HCT116 (cell line): ENCODE data around the gene TEKT2. TPM values are rescaled to one million over a fixed set of nuclear protein-coding genes. Genes with fewer than 3 reads are reported as not detected.
A peak's percentile ranks its signal among the peaks of the same experiment; 100 is the strongest.

Source experiments
- ATAC-seq: fragments of 200-7000 bp; cut with Tn5 transposase; 2 replicates; pipeline ENCODE4 v1.9.1; 2020; ENCODE audit warnings: mild to moderate bottlenecking, moderate library complexity
- BruUV-seq: library from RNA; stranded (reverse); fragments of 400-500 nt; replicated peaks from 2 replicates; lab custom pipeline; 2021; lab: Mats Ljungman, UMichigan
- CTCF ChIA-PET: fragments of 300-600 bp; sonication (Branson Sonifier 250); formaldehyde crosslinking; loops from one replicate; lab custom pipeline; 2021; ENCODE audit warnings: antibody characterized with exemption; lab: Charles Lee
- POLR2A ChIA-PET: fragments of 300-600, 350-600 bp; sonication (Branson Sonifier 250); formaldehyde crosslinking; loops from one replicate; lab custom pipeline; 2021; ENCODE audit warnings: antibody characterized with exemption; lab: Charles Lee
- RAD21 ChIA-PET, 2 experiments: fragments of 300-600 bp; sonication (Branson Sonifier 250); formaldehyde crosslinking; loops; one replicate each; lab custom pipeline; 2023; ENCODE audit warnings: low total read pairs in 2 of 2; ENCODE audit not compliant: uncharacterized antibody in 2 of 2, unreplicated experiment in 2 of 2, low non-redundant PET in 1 of 2; lab: Charles Lee
- DNase-seq: peaks from one replicate; pipeline ENCODE4 v3.0.0-alpha.2; 2010; ENCODE audit warnings: low read depth, low spot score
- H2AFZ ChIP-seq: fragments of 200-600 bp; shearing (Covaris generic), sonication (generic); 2 replicates; pipeline ENCODE4 v1.6.1; 2017; ENCODE audit warnings: low read depth, mixed run types, mixed read lengths, antibody characterized with exemption, low read length; ENCODE audit not compliant: poor library complexity, severe bottlenecking
- H3K27ac ChIP-seq: 2 replicates; pipeline ENCODE4 v1.5.1; 2012; ENCODE audit warnings: low read depth, low read length
- H3K27me3 ChIP-seq: fragments of 200-600 bp; sonication (generic); 2 replicates; pipeline ENCODE4 v1.6.1; 2016; ENCODE audit warnings: mixed run types, low read length, mixed read lengths; ENCODE audit not compliant: insufficient read depth
- H3K36me3 ChIP-seq, 2 experiments: fragments of 200-500 bp in 1 of 2; fragments of 200-600 bp in 1 of 2; sonication (Bioruptor generic) in 1 of 2; sonication (generic) in 1 of 2; 2 replicates each; pipeline versions ENCODE4 v1.5.1 to v1.6.1; 2014 to 2016; ENCODE audit warnings: low read length in 2 of 2, inconsistent platforms in 1 of 2, mixed read lengths in 1 of 2, mixed run types in 1 of 2; ENCODE audit not compliant: insufficient read depth in 2 of 2, control insufficient read depth in 1 of 2
- H3K4me1 ChIP-seq, 2 experiments: fragments of 200-600 bp in 1 of 2; sonication (generic) in 1 of 2; 2 replicates each; pipeline versions ENCODE4 v1.5.1 to v1.6.1; 2012 to 2017; ENCODE audit warnings: low read length in 2 of 2, inconsistent platforms in 1 of 2, mild to moderate bottlenecking in 1 of 2, mixed read lengths in 1 of 2, mixed run types in 1 of 2, moderate library complexity in 1 of 2; ENCODE audit not compliant: insufficient read depth in 2 of 2, control insufficient read depth in 1 of 2
- H3K4me2 ChIP-seq: fragments of 200-600 bp; sonication (generic); 2 replicates; pipeline ENCODE4 v1.6.1; 2017; ENCODE audit warnings: mixed run types, low read length, mixed read lengths
- H3K4me3 ChIP-seq, 2 experiments: fragments of 200-600 bp in 1 of 2; sonication (generic) in 1 of 2; replicated peaks in 1 of 2; 2 replicates each; pipeline ENCODE4 v1.5.1; 2011 to 2016; ENCODE audit warnings: low read length in 2 of 2, control low read depth in 1 of 2, low read depth in 1 of 2, mild to moderate bottlenecking in 1 of 2, mixed read lengths in 1 of 2, mixed run types in 1 of 2
- H3K79me2 ChIP-seq: fragments of 200-600 bp; sonication (generic); 2 replicates; pipeline ENCODE4 v1.6.1; 2017; ENCODE audit warnings: mild to moderate bottlenecking, mixed run types, low read length, moderate library complexity, mixed read lengths; ENCODE audit not compliant: insufficient read depth
- H3K9ac ChIP-seq: fragments of 200-600 bp; sonication (generic); 2 replicates; pipeline ENCODE4 v1.6.1; 2016; ENCODE audit warnings: low read length, mixed read lengths
- H3K9me2 ChIP-seq: fragments of 200-600 bp; sonication (generic), shearing (Covaris generic); 2 replicates; pipeline ENCODE4 v1.6.1; 2017; ENCODE audit warnings: mixed run types, mild to moderate bottlenecking, moderate library complexity; ENCODE audit not compliant: insufficient read depth
- H3K9me3 ChIP-seq, 2 experiments: fragments of 200-500 bp in 1 of 2; fragments of 200-600 bp in 1 of 2; sonication (Bioruptor generic) in 1 of 2; sonication (generic) in 1 of 2; 2 replicates each; pipeline ENCODE4 v1.6.1; 2014 to 2017; ENCODE audit warnings: low read length in 2 of 2, mixed read lengths in 2 of 2, inconsistent platforms in 1 of 2, low read depth in 1 of 2, mild to moderate bottlenecking in 1 of 2, mixed run types in 1 of 2, moderate library complexity in 1 of 2; ENCODE audit not compliant: control insufficient read depth in 1 of 2, insufficient read depth in 1 of 2
- H4K20me1 ChIP-seq: fragments of 200-600 bp; sonication (generic), shearing (Covaris generic); 2 replicates; pipeline ENCODE4 v1.6.1; 2017; ENCODE audit warnings: mixed run types, mild to moderate bottlenecking, moderate library complexity; ENCODE audit not compliant: insufficient read depth
- FOSL1 ChIP-seq: IDR thresholded peaks from 2 replicates; pipeline ENCODE4 v1.6.1; 2012; ENCODE audit warnings: low read depth
- RAD21 ChIP-seq: IDR thresholded peaks from 2 replicates; pipeline ENCODE4 v1.6.1; 2012; ENCODE audit warnings: low read depth, mild to moderate bottlenecking
- intact Hi-C: fragments of 100-400 bp; cut with micrococcal nuclease; formaldehyde crosslinking; loops from 2 replicates; pipeline ENCODE4 v1.10.0; 2022
- total RNA-seq: library from RNA; stranded (reverse); gene quantifications from one replicate; pipeline ENCODE4 v1.2.1, GENCODE V29; 2021; ENCODE audit not compliant: unreplicated experiment
- TF ChIP-seq, protein P1 (sequence below), 3 experiments: fragments of 200-600 bp in 1 of 3; sonication (generic) in 1 of 3; IDR thresholded peaks in 2 of 3; conservative IDR thresholded peaks in 1 of 3; 2 replicates each; pipeline ENCODE4 v1.5.1; 2012 to 2017; ENCODE audit warnings: low read depth in 2 of 3, low read length in 2 of 3, antibody characterized with exemption in 1 of 3, borderline replicate concordance in 1 of 3, control low read depth in 1 of 3, mild to moderate bottlenecking in 1 of 3, mixed read lengths in 1 of 3, mixed run types in 1 of 3, moderate library complexity in 1 of 3; ENCODE audit not compliant: insufficient read depth in 1 of 3

The TEKT2 gene
- total RNA-seq, 1 experiment from 2014 or later, result not detected

DNA sequence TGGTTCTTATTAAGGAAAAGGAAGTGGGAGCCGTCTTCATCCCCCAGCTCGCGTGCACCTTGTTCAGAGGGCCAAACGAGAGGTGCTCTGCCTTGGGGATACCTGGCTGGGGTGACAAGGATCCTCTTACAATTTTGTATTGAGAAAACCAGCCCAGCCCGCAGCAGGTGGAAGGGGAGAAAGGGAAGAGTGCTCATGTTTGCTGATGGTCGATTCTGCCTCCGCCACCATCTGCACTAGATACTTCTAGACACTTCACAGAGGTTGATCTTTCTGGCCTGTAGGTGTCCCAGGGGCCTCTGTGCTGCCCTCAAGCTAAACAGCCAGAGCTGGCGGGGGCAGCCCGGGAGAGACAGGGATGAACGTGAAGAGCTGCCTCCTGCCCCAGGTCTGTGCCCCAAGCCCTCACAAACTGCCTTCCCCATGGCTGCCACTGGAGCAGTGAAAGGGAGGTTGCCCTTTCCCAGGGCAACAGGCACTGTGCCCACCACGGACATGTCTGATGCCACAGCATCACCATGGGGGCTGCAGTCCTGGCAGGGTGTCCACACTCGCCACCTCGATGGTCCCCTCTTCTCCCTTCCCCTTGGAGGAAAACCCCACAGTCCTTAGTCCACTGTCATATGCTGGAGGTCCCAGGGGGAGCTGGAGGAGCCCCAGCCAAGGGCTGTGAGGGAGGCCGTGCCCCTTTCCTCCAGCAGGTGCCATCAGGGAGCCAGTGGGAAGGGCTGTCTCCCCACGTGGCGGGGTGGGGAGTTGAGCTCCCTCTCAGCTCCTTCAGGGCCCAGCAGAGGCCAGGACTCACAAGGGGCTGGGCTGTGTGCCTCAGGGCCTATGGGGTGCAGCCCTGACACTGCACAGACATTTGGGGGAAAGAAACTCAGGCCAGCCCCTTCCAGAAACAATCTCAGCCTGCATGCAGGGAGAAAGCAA lies 12.9 kb downstream of the TEKT2 start:
- RAD21 ChIA-PET, result interaction anchor here in 1 of 2 experiments (1.1 kb wide), 1 partner anchor 53 kb away, joined by 5 read pairs; the partner anchor contains the start of gene TRAPPC3
- Histone ChIP-seq H3K4me3 (no peak overlapping the region), H3K4me1 (peaks cover 0 to 22% of the 10 kb centered on the region in 2 experiments; a peak in 2 of 4 replicates), H3K9me3 (no peaks in the 10 kb centered on the region), H3K27me3 (no peaks in the 10 kb centered on the region), H3K9me2 (no peaks in the 10 kb centered on the region), H2AFZ (no peak overlapping the region), H3K27ac (no peak overlapping the region; the same call in 1 of the 2 replicates), H3K36me3 (peaks cover 23 to 26% of the 10 kb centered on the region in 2 experiments; a peak in 3 of 4 replicates), H3K9ac (no peak overlapping the region)
- no TSS peak for BruUV-seq
- DNase-seq, result no peak
- TF ChIP-seq RAD21 (peak; percentile 23; the same call in 1 of the 2 replicates), FOSL1 (no peak)
- TF ChIP-seq, protein P1, sequence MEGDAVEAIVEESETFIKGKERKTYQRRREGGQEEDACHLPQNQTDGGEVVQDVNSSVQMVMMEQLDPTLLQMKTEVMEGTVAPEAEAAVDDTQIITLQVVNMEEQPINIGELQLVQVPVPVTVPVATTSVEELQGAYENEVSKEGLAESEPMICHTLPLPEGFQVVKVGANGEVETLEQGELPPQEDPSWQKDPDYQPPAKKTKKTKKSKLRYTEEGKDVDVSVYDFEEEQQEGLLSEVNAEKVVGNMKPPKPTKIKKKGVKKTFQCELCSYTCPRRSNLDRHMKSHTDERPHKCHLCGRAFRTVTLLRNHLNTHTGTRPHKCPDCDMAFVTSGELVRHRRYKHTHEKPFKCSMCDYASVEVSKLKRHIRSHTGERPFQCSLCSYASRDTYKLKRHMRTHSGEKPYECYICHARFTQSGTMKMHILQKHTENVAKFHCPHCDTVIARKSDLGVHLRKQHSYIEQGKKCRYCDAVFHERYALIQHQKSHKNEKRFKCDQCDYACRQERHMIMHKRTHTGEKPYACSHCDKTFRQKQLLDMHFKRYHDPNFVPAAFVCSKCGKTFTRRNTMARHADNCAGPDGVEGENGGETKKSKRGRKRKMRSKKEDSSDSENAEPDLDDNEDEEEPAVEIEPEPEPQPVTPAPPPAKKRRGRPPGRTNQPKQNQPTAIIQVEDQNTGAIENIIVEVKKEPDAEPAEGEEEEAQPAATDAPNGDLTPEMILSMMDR (IDR thresholded peaks at IDR 0.05 in 2 of 3, conservative IDR thresholded peaks at IDR 0.05 in 1 of 3; ENCODE audit: borderline replicate concordance in 1 of 3, insufficient read depth in 1 of 3, low read depth in 2 of 3, low read length in 2 of 3), result peak; percentile 14 to 44 (median 41); a peak in 5 of 6 replicates
- TF ChIP-seq, all 23 proteins: peak for 2
- ATAC-seq, result peak; percentile 70
- peaks cover 3% of the 10 kb centered on the region; the same call in 1 of the 2 replicates for H3K79me2 ChIP-seq
- POLR2A ChIA-PET, result no interaction called here
- H3K4me2 ChIP-seq, result no peak overlapping the region
- CTCF ChIA-PET, result interaction anchor here (0.8 to 3.9 kb wide), 3 partner anchors 32 to 52 kb away, joined by 3 to 31 read pairs (median 3); partner anchors contain the start of gene TRAPPC3
- intact Hi-C loops, result loop anchor here (5.0 kb wide), 1 partner anchor 271 kb away; no protein-coding TSS in a partner anchor
- H4K20me1 ChIP-seq, result no peaks in the 10 kb centered on the region
